ENCODE results near the gene SLC35A4. TPM values are rescaled to one million over a fixed set of nuclear protein-coding genes. Genes with fewer than 3 reads are reported as not detected.

SLC35A4 gene
- total RNA-seq, 2 experiments from 2014 or later, result 72.9 to 73.6 TPM

- CTCF ChIA-PET, result interaction anchor here (1.1 to 4.0 kb wide), 6 partner anchors 9 to 142 kb away, joined by 3 to 16 read pairs (median 8); partner anchors contain the start of genes APBB3, HARS1, HARS2 and SLC35A4
- no peaks in the 10 kb centered on the region for H3K27me3 Mint-ChIP-seq
- peak overlapping the region; percentile 98 for H3K27ac Mint-ChIP-seq
- peaks cover 52% of the 10 kb centered on the region for H3K4me1 Mint-ChIP-seq (ENCODE audit: low read depth)
- ATAC-seq (no peak), DNase-seq (no peak)
- no peaks in the 10 kb centered on the region for H3K9me3 Mint-ChIP-seq
- no peak for TF ChIP-seq CTCF (IDR thresholded peaks at IDR 0.05)
- intact Hi-C loops (cut with micrococcal nuclease), result loop anchor here (5.0 kb wide), 1 partner anchor 89 kb away; the partner anchor contains the start of gene TMCO6
- H3K36me3 Mint-ChIP-seq (ENCODE audit: low read depth), result peaks cover 53% of the 10 kb centered on the region
- H3K4me3 Mint-ChIP-seq, result peak overlapping the region; percentile 89
- POLR2A ChIA-PET, result interaction anchor here (0.9 to 3.5 kb wide), 9 partner anchors 9 to 147 kb away, joined by 3 to 38 read pairs (median 12); partner anchors contain the start of genes ANKHD1, APBB3, HARS1 and HARS2
Observed at GRCh38 chr5:140548791-140549190, 15.8 kb upstream of the SLC35A4 start.

GRCh38 chr5:140549237-140550144 is 15.1 kb upstream of the SLC35A4 start:
- Mint-ChIP-seq H3K4me3 (peak overlapping the region; percentile 89), H3K27me3 (no peaks in the 10 kb centered on the region), H3K9me3 (no peaks in the 10 kb centered on the region), H3K4me1 (ENCODE audit: low read depth) (peaks cover 59% of the 10 kb centered on the region), H3K27ac (peak overlapping the region; percentile 98), H3K36me3 (ENCODE audit: low read depth) (peaks cover 55% of the 10 kb centered on the region)
- ChIA-PET CTCF (interaction anchor here (1.4 to 4.0 kb wide), 2 partner anchors 22 to 85 kb away, joined by 3 to 16 read pairs; no protein-coding TSS in a partner anchor), POLR2A (interaction anchor here (1.0 to 3.5 kb wide), 6 partner anchors 8 to 147 kb away, joined by 3 to 38 read pairs (median 16); partner anchors contain the start of genes ANKHD1, APBB3, IK and NDUFA2)
- ATAC-seq, result no peak
- TF ChIP-seq CTCF (IDR thresholded peaks at IDR 0.05), result no peak
- intact Hi-C loops (cut with micrococcal nuclease), result loop anchor here (5.0 kb wide), 1 partner anchor 88 kb away; the partner anchor contains the start of gene TMCO6
- no peak for DNase-seq

- CTCF ChIA-PET, result interaction anchor here (1.1 to 2.5 kb wide), 3 partner anchors 11 to 88 kb away, joined by 3 to 8 read pairs (median 5); partner anchors contain the start of gene APBB3
Observed at GRCh38 chr5:140550147-140551079, 14.2 kb upstream of the SLC35A4 start.

GRCh38 chr5:140551872-140552271 is 12.8 kb upstream of the SLC35A4 start:
- no peak for DNase-seq
- H3K27me3 Mint-ChIP-seq, result no peaks in the 10 kb centered on the region
- POLR2A ChIA-PET, result interaction anchor here (1.0 to 3.2 kb wide), 4 partner anchors 17 to 95 kb away, joined by 3 to 15 read pairs (median 4); partner anchors contain the start of genes IK and NDUFA2
- peak overlapping the region; percentile 98 for H3K27ac Mint-ChIP-seq
- peaks cover 74% of the 10 kb centered on the region for H3K4me1 Mint-ChIP-seq (ENCODE audit: low read depth)
- no peak overlapping the region for H3K4me3 Mint-ChIP-seq
- no peaks in the 10 kb centered on the region for H3K9me3 Mint-ChIP-seq
- CTCF ChIA-PET, result interaction anchor here (1.1 to 2.5 kb wide), 3 partner anchors 9 to 87 kb away, joined by 3 to 8 read pairs (median 5); partner anchors contain the start of gene APBB3
- no peak for ATAC-seq
- intact Hi-C loops (cut with micrococcal nuclease), result no loop called here
- H3K36me3 Mint-ChIP-seq (ENCODE audit: low read depth), result peaks cover 69% of the 10 kb centered on the region
- no peak for TF ChIP-seq CTCF (IDR thresholded peaks at IDR 0.05)

More at GRCh38 chr5:140550147-140551079, 14.2 kb upstream of the SLC35A4 start:
- DNase-seq, result no peak
- no peak for ATAC-seq
- POLR2A ChIA-PET, result interaction anchor here (0.8 to 3.2 kb wide), 5 partner anchors 13 to 148 kb away, joined by 3 to 15 read pairs (median 3); partner anchors contain the start of genes CD14, IK and NDUFA2
- no peak overlapping the region for H3K4me3 Mint-ChIP-seq
- H3K27me3 Mint-ChIP-seq, result no peaks in the 10 kb centered on the region
- no peaks in the 10 kb centered on the region for H3K9me3 Mint-ChIP-seq
- peak overlapping the region; percentile 98 for H3K27ac Mint-ChIP-seq
- peaks cover 56% of the 10 kb centered on the region for H3K36me3 Mint-ChIP-seq (ENCODE audit: low read depth)
- peaks cover 67% of the 10 kb centered on the region for H3K4me1 Mint-ChIP-seq (ENCODE audit: low read depth)
- intact Hi-C loops (cut with micrococcal nuclease), result no loop called here
- no peak for TF ChIP-seq CTCF (IDR thresholded peaks at IDR 0.05)

Measured in activated CD8-positive, alpha-beta T cell treated with anti-CD3 and anti-CD28 coated beads for 36 hours (primary cell).